ENCODE data around the gene PLK3. TPM values are rescaled to one million over a fixed set of nuclear protein-coding genes. Genes with fewer than 3 reads are reported as not detected.

Gene PLK3
- total RNA-seq, 2 donors from 2014 or later: 20.8 to 29.7 TPM

DNA sequence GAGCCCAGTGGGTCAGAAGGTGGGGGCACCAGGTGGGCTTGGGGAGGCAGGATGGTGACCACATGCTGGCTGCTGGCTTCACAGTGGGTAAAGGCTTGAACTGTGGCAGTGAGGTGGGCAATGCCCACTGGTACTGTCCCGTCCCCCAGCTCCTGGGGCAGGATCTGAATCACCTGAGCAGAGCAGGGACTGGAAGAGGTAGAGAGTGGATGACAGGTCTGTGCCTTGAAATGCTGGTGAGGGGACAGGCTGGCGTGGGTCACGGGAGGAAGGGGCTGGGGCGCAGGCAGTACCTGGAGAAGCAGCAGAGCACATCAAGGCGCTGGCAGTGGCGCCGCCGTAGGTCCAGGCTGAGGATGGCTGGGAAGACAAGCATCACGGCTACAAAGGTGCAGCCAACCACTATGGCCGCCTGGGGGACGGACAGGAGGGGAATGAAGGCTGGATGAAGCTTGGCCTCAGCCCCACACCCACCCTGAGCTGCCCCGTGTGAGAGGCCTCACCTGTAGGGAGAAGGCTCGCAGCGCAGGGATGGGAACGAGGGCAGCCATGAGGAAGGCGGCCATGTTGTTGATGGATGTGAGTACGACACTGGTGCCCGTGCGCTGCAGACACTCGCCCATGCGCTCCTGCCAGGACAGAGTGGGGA lies 27.9 kb downstream of the PLK3 start:
- Histone ChIP-seq H3K4me3 (no peak overlapping the region), H3K9me3 (no peaks in the 10 kb centered on the region), H3K4me1 (no peaks in the 10 kb centered on the region), H3K27me3 (no peaks in the 10 kb centered on the region), H3K36me3 (replicated peaks in 1 of 2; ENCODE audit: insufficient read depth in 1 of 2, low read depth in 2 of 2) (no peaks in the 10 kb centered on the region), H3K27ac (no peak overlapping the region)
- intact Hi-C loops (cut with DNase I): loop anchor here (5.0 kb wide), 1 partner anchor 36 kb away; no protein-coding TSS in a partner anchor
- DNase-seq: no peak
- ATAC-seq: no peak
- TF ChIP-seq POLR2A (IDR thresholded peaks at IDR 0.05): no peak
- TF ChIP-seq, protein P1, sequence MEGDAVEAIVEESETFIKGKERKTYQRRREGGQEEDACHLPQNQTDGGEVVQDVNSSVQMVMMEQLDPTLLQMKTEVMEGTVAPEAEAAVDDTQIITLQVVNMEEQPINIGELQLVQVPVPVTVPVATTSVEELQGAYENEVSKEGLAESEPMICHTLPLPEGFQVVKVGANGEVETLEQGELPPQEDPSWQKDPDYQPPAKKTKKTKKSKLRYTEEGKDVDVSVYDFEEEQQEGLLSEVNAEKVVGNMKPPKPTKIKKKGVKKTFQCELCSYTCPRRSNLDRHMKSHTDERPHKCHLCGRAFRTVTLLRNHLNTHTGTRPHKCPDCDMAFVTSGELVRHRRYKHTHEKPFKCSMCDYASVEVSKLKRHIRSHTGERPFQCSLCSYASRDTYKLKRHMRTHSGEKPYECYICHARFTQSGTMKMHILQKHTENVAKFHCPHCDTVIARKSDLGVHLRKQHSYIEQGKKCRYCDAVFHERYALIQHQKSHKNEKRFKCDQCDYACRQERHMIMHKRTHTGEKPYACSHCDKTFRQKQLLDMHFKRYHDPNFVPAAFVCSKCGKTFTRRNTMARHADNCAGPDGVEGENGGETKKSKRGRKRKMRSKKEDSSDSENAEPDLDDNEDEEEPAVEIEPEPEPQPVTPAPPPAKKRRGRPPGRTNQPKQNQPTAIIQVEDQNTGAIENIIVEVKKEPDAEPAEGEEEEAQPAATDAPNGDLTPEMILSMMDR (IDR thresholded peaks at IDR 0.05): no peak
- WGBS, 2 donors: 83 to 87% methylated on average over 20 to 21 of the region's 21 CpGs

- DNase-seq (no peak), ATAC-seq (no peak)
- TF ChIP-seq, protein P1 (IDR thresholded peaks at IDR 0.05): no peak
- TF ChIP-seq POLR2A (IDR thresholded peaks at IDR 0.05): no peak
- no peak overlapping the region for H3K4me3 ChIP-seq
- H3K9me3 ChIP-seq: no peaks in the 10 kb centered on the region
- no peaks in the 10 kb centered on the region for H3K27me3 ChIP-seq
- H3K36me3 ChIP-seq (replicated peaks in 1 of 2; ENCODE audit: insufficient read depth in 1 of 2, low read depth in 2 of 2): no peaks in the 10 kb centered on the region
- intact Hi-C loops (cut with DNase I): loop anchor here (5.0 kb wide), 1 partner anchor 37 kb away; no protein-coding TSS in a partner anchor
- no peaks in the 10 kb centered on the region for H3K4me1 ChIP-seq
- H3K27ac ChIP-seq: no peak overlapping the region
- 86 to 87% methylated on average over 3 to 14 of the region's 15 CpGs for WGBS, 2 donors
These were observed 28.8 kb downstream of the PLK3 start for GRCh38 chr1:44828841-44829440.

- ATAC-seq (no peak), DNase-seq (no peak)
- Histone ChIP-seq H3K9me3 (no peaks in the 10 kb centered on the region), H3K27me3 (no peaks in the 10 kb centered on the region), H3K4me3 (no peak overlapping the region), H3K27ac (no peak overlapping the region), H3K36me3 (replicated peaks in 1 of 2; ENCODE audit: insufficient read depth in 1 of 2, low read depth in 2 of 2) (no peaks in the 10 kb centered on the region), H3K4me1 (no peaks in the 10 kb centered on the region)
- 71 to 75% methylated on average over 6 to 12 of the region's 12 CpGs for WGBS, 2 donors
- intact Hi-C loops (cut with DNase I): loop anchor here (5.0 kb wide), 1 partner anchor 37 kb away; no protein-coding TSS in a partner anchor
- no peak for TF ChIP-seq POLR2A (IDR thresholded peaks at IDR 0.05)
- TF ChIP-seq, protein P1 (IDR thresholded peaks at IDR 0.05): no peak
These were observed 29.6 kb downstream of the PLK3 start for GRCh38 chr1:44829506-44830384.

DNA sequence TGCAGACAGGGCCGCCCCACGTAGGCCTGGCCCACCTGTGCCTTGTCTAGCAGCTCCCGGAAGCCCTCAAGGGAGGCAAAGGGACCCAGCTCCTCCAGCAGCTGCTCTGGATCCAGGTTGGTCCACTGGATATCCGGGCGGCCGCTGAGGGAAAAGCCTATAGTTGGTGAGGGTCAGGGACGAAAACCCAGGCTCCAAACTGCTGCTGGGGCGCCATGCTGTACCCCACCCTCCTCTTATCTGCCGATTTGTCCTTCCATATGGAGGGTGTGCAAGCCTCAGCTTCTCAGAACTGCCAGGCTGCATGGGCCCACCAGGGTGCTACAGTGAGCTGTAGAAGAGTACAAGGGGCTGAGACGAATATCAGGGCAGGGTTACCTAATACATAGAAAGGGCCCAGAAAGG lies 30.7 kb downstream of the PLK3 start:
- no peaks in the 10 kb centered on the region for H3K9me3 ChIP-seq
- no peaks in the 10 kb centered on the region for H3K36me3 ChIP-seq (replicated peaks in 1 of 2; ENCODE audit: insufficient read depth in 1 of 2, low read depth in 2 of 2)
- DNase-seq: no peak
- H3K4me3 ChIP-seq: no peak overlapping the region
- H3K27ac ChIP-seq: no peak overlapping the region
- 86 to 91% methylated on average over 8 to 10 of the region's 10 CpGs for WGBS, 2 donors
- ATAC-seq: no peak
- no peaks in the 10 kb centered on the region for H3K27me3 ChIP-seq
- intact Hi-C loops (cut with DNase I): no loop called here
- no peak for TF ChIP-seq POLR2A (IDR thresholded peaks at IDR 0.05)
- TF ChIP-seq, protein P1 (IDR thresholded peaks at IDR 0.05): no peak
- H3K4me1 ChIP-seq: no peaks in the 10 kb centered on the region

Data from body of pancreas (tissue), 4 donors.